K562 (cell line): ENCODE measurements around the gene PRR15L.

ENCODE experiments used
- EHMT2 ChIP-seq: fragments of 450-650 bp; IDR thresholded peaks from 2 replicates; pipeline ENCODE4 v1.6.1; 2018; ENCODE audit warnings: antibody characterized with exemption
- KLF10 ChIP-seq: fragments of 250-450 bp; sonication (Bioruptor Pico); IDR thresholded peaks from 2 replicates; pipeline ENCODE4 v1.6.1; 2021; ENCODE audit warnings: matching md5 sums
- PCBP2 ChIP-seq: fragments of 200-400 bp; formaldehyde crosslinking; IDR thresholded peaks from 2 replicates; pipeline ENCODE4 v1.6.1; 2018; ENCODE audit warnings: low read length, low read depth, mild to moderate bottlenecking, moderate library complexity; ENCODE audit not compliant: poor library complexity, severe bottlenecking
- SIN3A ChIP-seq, 2 experiments: fragments of 150-350 bp in 1 of 2; IDR thresholded peaks; 2 replicates each; pipeline ENCODE4 v1.6.1; 2011 to 2016; ENCODE audit warnings: borderline replicate concordance in 2 of 2, low read depth in 2 of 2, low read length in 2 of 2, mild to moderate bottlenecking in 2 of 2, moderate library complexity in 2 of 2; ENCODE audit not compliant: control insufficient read depth in 1 of 2
- TF ChIP-seq, protein P1 (sequence below): sonication (generic); formaldehyde crosslinking; IDR thresholded peaks from 2 replicates; pipeline ENCODE4 v1.9.0; 2022; ENCODE audit warnings: mild to moderate bottlenecking, missing genetic modification reagents
- TF ChIP-seq, protein P2 (sequence below), 3 experiments: IDR thresholded peaks in 2 of 3; conservative IDR thresholded peaks in 1 of 3; 2 replicates each; pipeline ENCODE4 v1.5.1; 2011 to 2012; ENCODE audit warnings: low read length in 3 of 3, mild to moderate bottlenecking in 3 of 3, control low read depth in 2 of 3, improper control_type of control experiment in 1 of 3, inconsistent platforms in 1 of 3, low read depth in 1 of 3, mixed read lengths in 1 of 3, moderate library complexity in 1 of 3; ENCODE audit not compliant: insufficient read depth in 2 of 3
- TF ChIP-seq, protein P3 (sequence below): fragments of 450-650 bp; formaldehyde crosslinking; IDR thresholded peaks from 2 replicates; pipeline ENCODE4 v1.4.0; 2020; ENCODE audit warnings: mild to moderate bottlenecking, moderate library complexity
- TF ChIP-seq, protein P4 (sequence below): fragments of 450-650 bp; IDR thresholded peaks from 2 replicates; pipeline ENCODE4 v1.6.1; 2016; ENCODE audit warnings: missing biosample characterization, missing genetic modification characterization
- TF ChIP-seq, protein P5 (sequence below): fragments of 250-450 bp; sonication (Bioruptor Pico); IDR thresholded peaks from 2 replicates; pipeline ENCODE4 v1.5.0; 2020; ENCODE audit warnings: mild to moderate bottlenecking

DNA sequence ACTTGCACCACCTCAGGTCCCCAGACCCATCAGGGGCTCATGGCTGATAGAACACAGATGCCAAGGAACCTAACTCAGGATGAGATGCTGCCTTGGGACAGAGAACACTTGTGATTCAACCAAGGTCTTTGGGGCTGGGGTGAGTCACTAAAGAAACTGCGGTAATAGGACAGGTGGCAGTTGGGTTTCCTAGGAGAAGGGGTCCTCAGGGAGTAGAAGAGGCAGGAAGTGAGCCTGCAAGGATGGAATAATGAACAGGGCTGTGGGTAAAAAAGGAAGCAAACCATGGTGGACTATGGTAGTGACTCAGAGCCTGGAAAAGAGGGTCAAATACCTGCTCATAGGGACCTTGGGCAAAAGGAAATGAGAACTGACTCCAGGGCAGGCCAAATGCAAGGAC lies 22.8 kb downstream of the PRR15L start:
- TF ChIP-seq, protein P1, sequence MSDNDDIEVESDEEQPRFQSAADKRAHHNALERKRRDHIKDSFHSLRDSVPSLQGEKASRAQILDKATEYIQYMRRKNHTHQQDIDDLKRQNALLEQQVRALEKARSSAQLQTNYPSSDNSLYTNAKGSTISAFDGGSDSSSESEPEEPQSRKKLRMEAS, result no peak
- TF ChIP-seq, protein P2, sequence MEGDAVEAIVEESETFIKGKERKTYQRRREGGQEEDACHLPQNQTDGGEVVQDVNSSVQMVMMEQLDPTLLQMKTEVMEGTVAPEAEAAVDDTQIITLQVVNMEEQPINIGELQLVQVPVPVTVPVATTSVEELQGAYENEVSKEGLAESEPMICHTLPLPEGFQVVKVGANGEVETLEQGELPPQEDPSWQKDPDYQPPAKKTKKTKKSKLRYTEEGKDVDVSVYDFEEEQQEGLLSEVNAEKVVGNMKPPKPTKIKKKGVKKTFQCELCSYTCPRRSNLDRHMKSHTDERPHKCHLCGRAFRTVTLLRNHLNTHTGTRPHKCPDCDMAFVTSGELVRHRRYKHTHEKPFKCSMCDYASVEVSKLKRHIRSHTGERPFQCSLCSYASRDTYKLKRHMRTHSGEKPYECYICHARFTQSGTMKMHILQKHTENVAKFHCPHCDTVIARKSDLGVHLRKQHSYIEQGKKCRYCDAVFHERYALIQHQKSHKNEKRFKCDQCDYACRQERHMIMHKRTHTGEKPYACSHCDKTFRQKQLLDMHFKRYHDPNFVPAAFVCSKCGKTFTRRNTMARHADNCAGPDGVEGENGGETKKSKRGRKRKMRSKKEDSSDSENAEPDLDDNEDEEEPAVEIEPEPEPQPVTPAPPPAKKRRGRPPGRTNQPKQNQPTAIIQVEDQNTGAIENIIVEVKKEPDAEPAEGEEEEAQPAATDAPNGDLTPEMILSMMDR (IDR thresholded peaks at IDR 0.05 in 2 of 3, conservative IDR thresholded peaks at IDR 0.05 in 1 of 3; ENCODE audit: insufficient read depth in 2 of 3, low read depth in 1 of 3, low read length in 3 of 3), result no peak
- TF ChIP-seq PCBP2, result no peak
- no peak for TF ChIP-seq SIN3A (IDR thresholded peaks at IDR 0.05; ENCODE audit: borderline replicate concordance in 2 of 2, control insufficient read depth in 1 of 2, low read depth in 2 of 2, low read length in 2 of 2)
- TF ChIP-seq KLF10 (CRISPR knock-in tag), result no peak
- TF ChIP-seq, protein P3, sequence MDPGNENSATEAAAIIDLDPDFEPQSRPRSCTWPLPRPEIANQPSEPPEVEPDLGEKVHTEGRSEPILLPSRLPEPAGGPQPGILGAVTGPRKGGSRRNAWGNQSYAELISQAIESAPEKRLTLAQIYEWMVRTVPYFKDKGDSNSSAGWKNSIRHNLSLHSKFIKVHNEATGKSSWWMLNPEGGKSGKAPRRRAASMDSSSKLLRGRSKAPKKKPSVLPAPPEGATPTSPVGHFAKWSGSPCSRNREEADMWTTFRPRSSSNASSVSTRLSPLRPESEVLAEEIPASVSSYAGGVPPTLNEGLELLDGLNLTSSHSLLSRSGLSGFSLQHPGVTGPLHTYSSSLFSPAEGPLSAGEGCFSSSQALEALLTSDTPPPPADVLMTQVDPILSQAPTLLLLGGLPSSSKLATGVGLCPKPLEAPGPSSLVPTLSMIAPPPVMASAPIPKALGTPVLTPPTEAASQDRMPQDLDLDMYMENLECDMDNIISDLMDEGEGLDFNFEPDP (CRISPR knock-in tag), result no peak
- TF ChIP-seq EHMT2, result no peak
- TF ChIP-seq, protein P4, sequence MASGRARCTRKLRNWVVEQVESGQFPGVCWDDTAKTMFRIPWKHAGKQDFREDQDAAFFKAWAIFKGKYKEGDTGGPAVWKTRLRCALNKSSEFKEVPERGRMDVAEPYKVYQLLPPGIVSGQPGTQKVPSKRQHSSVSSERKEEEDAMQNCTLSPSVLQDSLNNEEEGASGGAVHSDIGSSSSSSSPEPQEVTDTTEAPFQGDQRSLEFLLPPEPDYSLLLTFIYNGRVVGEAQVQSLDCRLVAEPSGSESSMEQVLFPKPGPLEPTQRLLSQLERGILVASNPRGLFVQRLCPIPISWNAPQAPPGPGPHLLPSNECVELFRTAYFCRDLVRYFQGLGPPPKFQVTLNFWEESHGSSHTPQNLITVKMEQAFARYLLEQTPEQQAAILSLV, result no peak
- TF ChIP-seq, protein P5, sequence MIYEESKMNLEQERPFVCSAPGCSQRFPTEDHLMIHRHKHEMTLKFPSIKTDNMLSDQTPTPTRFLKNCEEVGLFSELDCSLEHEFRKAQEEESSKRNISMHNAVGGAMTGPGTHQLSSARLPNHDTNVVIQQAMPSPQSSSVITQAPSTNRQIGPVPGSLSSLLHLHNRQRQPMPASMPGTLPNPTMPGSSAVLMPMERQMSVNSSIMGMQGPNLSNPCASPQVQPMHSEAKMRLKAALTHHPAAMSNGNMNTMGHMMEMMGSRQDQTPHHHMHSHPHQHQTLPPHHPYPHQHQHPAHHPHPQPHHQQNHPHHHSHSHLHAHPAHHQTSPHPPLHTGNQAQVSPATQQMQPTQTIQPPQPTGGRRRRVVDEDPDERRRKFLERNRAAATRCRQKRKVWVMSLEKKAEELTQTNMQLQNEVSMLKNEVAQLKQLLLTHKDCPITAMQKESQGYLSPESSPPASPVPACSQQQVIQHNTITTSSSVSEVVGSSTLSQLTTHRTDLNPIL (CRISPR knock-in tag), result no peak
